GM23338 (cell line): ENCODE measurements around the gene DENND5B. TPM values are rescaled to one million over a fixed set of nuclear protein-coding genes. Genes with fewer than 3 reads are reported as not detected.

Source experiments
- ATAC-seq: fragments of 200-7000 bp; cut with Tn5 transposase; 3 replicates; pipeline ENCODE4 v1.9.1; 2020
- DNase-seq: peaks from one replicate; pipeline ENCODE4 v3.0.0-alpha.2; 2015; ENCODE audit warnings: low spot score
- H2AFZ ChIP-seq: fragments of 200-600 bp; sonication (generic); 2 replicates; pipeline ENCODE4 v1.8.0; 2016; ENCODE audit warnings: antibody characterized with exemption, mild to moderate bottlenecking, moderate library complexity
- H3F3A ChIP-seq: fragments of 200-600 bp; sonication (generic); replicated peaks from 2 replicates; pipeline ENCODE4 v1.8.0; 2017; ENCODE audit warnings: antibody characterized with exemption, mixed run types, low read depth
- H3K27ac ChIP-seq: fragments of 200-600 bp; sonication (generic); 2 replicates; pipeline ENCODE4 v1.6.1; 2016; ENCODE audit warnings: low read depth
- H3K27me3 ChIP-seq: fragments of 200-600 bp; sonication (generic); 2 replicates; pipeline ENCODE4 v1.8.0; 2016; ENCODE audit warnings: mild to moderate bottlenecking, mixed run types, moderate library complexity; ENCODE audit not compliant: insufficient read depth
- H3K36me3 ChIP-seq: fragments of 200-600 bp; sonication (generic); 2 replicates; pipeline ENCODE4 v1.8.0; 2016; ENCODE audit warnings: mild to moderate bottlenecking; ENCODE audit not compliant: insufficient read depth
- H3K4me1 ChIP-seq: fragments of 200-600 bp; sonication (generic); 2 replicates; pipeline ENCODE4 v1.8.0; 2016; ENCODE audit warnings: mild to moderate bottlenecking, moderate library complexity; ENCODE audit not compliant: insufficient read depth
- H3K4me2 ChIP-seq: fragments of 200-600 bp; sonication (generic); 2 replicates; pipeline ENCODE4 v1.7.1; 2017; ENCODE audit warnings: mixed run types
- H3K4me3 ChIP-seq: fragments of 200-600 bp; sonication (generic); 2 replicates; pipeline ENCODE4 v1.6.1; 2016; ENCODE audit warnings: mixed run types
- H3K79me2 ChIP-seq: fragments of 200-600 bp; sonication (generic); replicated peaks from 2 replicates; pipeline ENCODE4 v1.8.0; 2017; ENCODE audit warnings: mild to moderate bottlenecking; ENCODE audit not compliant: insufficient read depth
- H3K9me2 ChIP-seq: fragments of 200-600 bp; sonication (generic); 2 replicates; pipeline ENCODE4 v1.8.0; 2017; ENCODE audit not compliant: insufficient read depth
- H4K20me1 ChIP-seq: fragments of 200-600 bp; sonication (generic); replicated peaks from 2 replicates; pipeline ENCODE4 v1.8.0; 2017; ENCODE audit warnings: mild to moderate bottlenecking; ENCODE audit not compliant: insufficient read depth
- H3K27ac Mint-ChIP-seq: 2 replicates; pipeline ENCODE4 v1.8.0; 2020; ENCODE audit warnings: inconsistent platforms, mild to moderate bottlenecking, moderate library complexity, mixed read lengths
- H3K27me3 Mint-ChIP-seq: 3 replicates; pipeline ENCODE4 v1.8.0; 2022; ENCODE audit warnings: low read depth, mild to moderate bottlenecking, moderate library complexity, mixed read lengths, inconsistent platforms; ENCODE audit not compliant: insufficient read depth, poor library complexity
- H3K36me3 Mint-ChIP-seq: 3 replicates; pipeline ENCODE4 v1.8.0; 2021; ENCODE audit warnings: low read depth, mild to moderate bottlenecking, inconsistent platforms, moderate library complexity, mixed read lengths
- H3K4me1 Mint-ChIP-seq: 3 replicates; pipeline ENCODE4 v1.8.0; 2020; ENCODE audit warnings: mild to moderate bottlenecking, inconsistent platforms, mixed read lengths
- H3K4me3 Mint-ChIP-seq: 3 replicates; pipeline ENCODE4 v1.8.0; 2021; ENCODE audit warnings: moderate library complexity, mild to moderate bottlenecking, inconsistent platforms, mixed read lengths
- H3K9me3 Mint-ChIP-seq: 3 replicates; pipeline ENCODE4 v1.8.0; 2020; ENCODE audit warnings: moderate library complexity, mild to moderate bottlenecking, inconsistent platforms, mixed read lengths
- CREB1 ChIP-seq: fragments of 250-450 bp; sonication (Bioruptor Pico); IDR thresholded peaks from 2 replicates; pipeline ENCODE4 v1.5.0; 2020; ENCODE audit warnings: low read depth, mild to moderate bottlenecking, moderate library complexity
- EZH2 ChIP-seq: fragments of 200-600 bp; sonication (generic); IDR thresholded peaks from one replicate; pipeline ENCODE4 v1.8.0; 2017; ENCODE audit warnings: antibody characterized with exemption, mild to moderate bottlenecking, low read depth; ENCODE audit not compliant: unreplicated experiment
- EZH2phosphoT487 ChIP-seq: fragments of 200-600 bp; sonication (generic); IDR thresholded peaks from one replicate; pipeline ENCODE4 v1.8.1; 2018; ENCODE audit warnings: antibody characterized with exemption; ENCODE audit not compliant: unreplicated experiment
- NANOG ChIP-seq: IDR thresholded peaks from 2 replicates; pipeline ENCODE4 v1.6.1; 2016; ENCODE audit warnings: antibody characterized with exemption, borderline replicate concordance
- POLR2AphosphoS5 ChIP-seq: IDR thresholded peaks from 2 replicates; pipeline ENCODE4 v1.6.1; 2016; ENCODE audit warnings: antibody characterized with exemption, low read depth
- STAT1 ChIP-seq: IDR thresholded peaks from one replicate; pipeline ENCODE4 v1.6.1; 2016; ENCODE audit warnings: antibody characterized with exemption; ENCODE audit not compliant: unreplicated experiment
- ZNF114 ChIP-seq: fragments of 250-450 bp; sonication (Bioruptor Pico); IDR thresholded peaks from 2 replicates; pipeline ENCODE4 v1.5.0; 2020; ENCODE audit warnings: mild to moderate bottlenecking, moderate library complexity
- polyA plus RNA-seq: library from polyadenylated mRNA; unstranded; fragments of >200 nt; fragmentation: Nextera tagmentation; extraction: Ambion mirVana; gene quantifications from 2 replicates; pipeline ENCODE4 v1.2.1, GENCODE V29; 2016
- total RNA-seq: library from RNA; depleted of rRNA; stranded (reverse); fragments of >200 nt; shearing (Covaris generic); gene quantifications from 2 replicates; pipeline ENCODE4 v1.2.3, GENCODE V29; 2014
- TF ChIP-seq, protein P1 (sequence below): IDR thresholded peaks from 2 replicates; pipeline ENCODE4 v1.6.1; 2016; ENCODE audit warnings: antibody characterized with exemption
- TF ChIP-seq, protein P2 (sequence below): fragments of 250-450 bp; sonication (Bioruptor Pico); IDR thresholded peaks from 2 replicates; pipeline ENCODE4 v1.5.0; 2020; ENCODE audit warnings: mild to moderate bottlenecking, moderate library complexity

DENND5B gene
- total and polyA plus RNA-seq, 2 experiments from 2014 or later, result 6.5 to 17.2 TPM

DNA sequence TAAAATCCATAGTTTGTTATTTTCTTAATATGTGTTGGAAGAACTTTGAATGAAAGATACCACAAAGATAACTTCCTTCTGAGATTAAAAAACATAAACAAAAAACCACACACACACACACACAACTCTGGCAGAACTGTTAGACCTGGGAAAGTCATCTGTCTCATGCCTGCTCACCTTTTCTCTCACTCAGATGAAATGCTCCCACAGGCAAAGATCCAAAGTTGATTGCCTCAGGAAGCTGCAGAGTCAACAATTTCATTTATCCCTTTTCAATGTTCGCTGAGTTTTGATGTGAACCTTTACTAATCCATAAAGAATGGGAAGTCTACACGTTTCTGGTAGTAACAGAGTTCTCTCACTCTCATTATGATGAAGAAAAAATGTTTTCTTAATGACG is 112.0 kb downstream of the DENND5B start:
- Histone ChIP-seq H3K9me2 (no peaks in the 10 kb centered on the region), H3K4me2 (no peak overlapping the region), H3K36me3 (no peaks in the 10 kb centered on the region), H3F3A (no peaks in the 10 kb centered on the region; the same call in 1 of the 2 replicates), H3K4me1 (peaks cover 9% of the 10 kb centered on the region; the same call in 1 of the 2 replicates), H4K20me1 (no peaks in the 10 kb centered on the region), H3K79me2 (no peaks in the 10 kb centered on the region), H2AFZ (no peak overlapping the region), H3K4me3 (no peak overlapping the region), H3K27ac (no peak overlapping the region), H3K27me3 (no peaks in the 10 kb centered on the region)
- no peaks in the 10 kb centered on the region for H3K27me3 Mint-ChIP-seq
- no peaks in the 10 kb centered on the region for H3K9me3 Mint-ChIP-seq
- no peak for TF ChIP-seq CREB1
- TF ChIP-seq NANOG, result no peak
- TF ChIP-seq, protein P1, sequence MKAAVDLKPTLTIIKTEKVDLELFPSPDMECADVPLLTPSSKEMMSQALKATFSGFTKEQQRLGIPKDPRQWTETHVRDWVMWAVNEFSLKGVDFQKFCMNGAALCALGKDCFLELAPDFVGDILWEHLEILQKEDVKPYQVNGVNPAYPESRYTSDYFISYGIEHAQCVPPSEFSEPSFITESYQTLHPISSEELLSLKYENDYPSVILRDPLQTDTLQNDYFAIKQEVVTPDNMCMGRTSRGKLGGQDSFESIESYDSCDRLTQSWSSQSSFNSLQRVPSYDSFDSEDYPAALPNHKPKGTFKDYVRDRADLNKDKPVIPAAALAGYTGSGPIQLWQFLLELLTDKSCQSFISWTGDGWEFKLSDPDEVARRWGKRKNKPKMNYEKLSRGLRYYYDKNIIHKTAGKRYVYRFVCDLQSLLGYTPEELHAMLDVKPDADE, result no peak
- TF ChIP-seq POLR2AphosphoS5, result no peak
- TF ChIP-seq, protein P2, sequence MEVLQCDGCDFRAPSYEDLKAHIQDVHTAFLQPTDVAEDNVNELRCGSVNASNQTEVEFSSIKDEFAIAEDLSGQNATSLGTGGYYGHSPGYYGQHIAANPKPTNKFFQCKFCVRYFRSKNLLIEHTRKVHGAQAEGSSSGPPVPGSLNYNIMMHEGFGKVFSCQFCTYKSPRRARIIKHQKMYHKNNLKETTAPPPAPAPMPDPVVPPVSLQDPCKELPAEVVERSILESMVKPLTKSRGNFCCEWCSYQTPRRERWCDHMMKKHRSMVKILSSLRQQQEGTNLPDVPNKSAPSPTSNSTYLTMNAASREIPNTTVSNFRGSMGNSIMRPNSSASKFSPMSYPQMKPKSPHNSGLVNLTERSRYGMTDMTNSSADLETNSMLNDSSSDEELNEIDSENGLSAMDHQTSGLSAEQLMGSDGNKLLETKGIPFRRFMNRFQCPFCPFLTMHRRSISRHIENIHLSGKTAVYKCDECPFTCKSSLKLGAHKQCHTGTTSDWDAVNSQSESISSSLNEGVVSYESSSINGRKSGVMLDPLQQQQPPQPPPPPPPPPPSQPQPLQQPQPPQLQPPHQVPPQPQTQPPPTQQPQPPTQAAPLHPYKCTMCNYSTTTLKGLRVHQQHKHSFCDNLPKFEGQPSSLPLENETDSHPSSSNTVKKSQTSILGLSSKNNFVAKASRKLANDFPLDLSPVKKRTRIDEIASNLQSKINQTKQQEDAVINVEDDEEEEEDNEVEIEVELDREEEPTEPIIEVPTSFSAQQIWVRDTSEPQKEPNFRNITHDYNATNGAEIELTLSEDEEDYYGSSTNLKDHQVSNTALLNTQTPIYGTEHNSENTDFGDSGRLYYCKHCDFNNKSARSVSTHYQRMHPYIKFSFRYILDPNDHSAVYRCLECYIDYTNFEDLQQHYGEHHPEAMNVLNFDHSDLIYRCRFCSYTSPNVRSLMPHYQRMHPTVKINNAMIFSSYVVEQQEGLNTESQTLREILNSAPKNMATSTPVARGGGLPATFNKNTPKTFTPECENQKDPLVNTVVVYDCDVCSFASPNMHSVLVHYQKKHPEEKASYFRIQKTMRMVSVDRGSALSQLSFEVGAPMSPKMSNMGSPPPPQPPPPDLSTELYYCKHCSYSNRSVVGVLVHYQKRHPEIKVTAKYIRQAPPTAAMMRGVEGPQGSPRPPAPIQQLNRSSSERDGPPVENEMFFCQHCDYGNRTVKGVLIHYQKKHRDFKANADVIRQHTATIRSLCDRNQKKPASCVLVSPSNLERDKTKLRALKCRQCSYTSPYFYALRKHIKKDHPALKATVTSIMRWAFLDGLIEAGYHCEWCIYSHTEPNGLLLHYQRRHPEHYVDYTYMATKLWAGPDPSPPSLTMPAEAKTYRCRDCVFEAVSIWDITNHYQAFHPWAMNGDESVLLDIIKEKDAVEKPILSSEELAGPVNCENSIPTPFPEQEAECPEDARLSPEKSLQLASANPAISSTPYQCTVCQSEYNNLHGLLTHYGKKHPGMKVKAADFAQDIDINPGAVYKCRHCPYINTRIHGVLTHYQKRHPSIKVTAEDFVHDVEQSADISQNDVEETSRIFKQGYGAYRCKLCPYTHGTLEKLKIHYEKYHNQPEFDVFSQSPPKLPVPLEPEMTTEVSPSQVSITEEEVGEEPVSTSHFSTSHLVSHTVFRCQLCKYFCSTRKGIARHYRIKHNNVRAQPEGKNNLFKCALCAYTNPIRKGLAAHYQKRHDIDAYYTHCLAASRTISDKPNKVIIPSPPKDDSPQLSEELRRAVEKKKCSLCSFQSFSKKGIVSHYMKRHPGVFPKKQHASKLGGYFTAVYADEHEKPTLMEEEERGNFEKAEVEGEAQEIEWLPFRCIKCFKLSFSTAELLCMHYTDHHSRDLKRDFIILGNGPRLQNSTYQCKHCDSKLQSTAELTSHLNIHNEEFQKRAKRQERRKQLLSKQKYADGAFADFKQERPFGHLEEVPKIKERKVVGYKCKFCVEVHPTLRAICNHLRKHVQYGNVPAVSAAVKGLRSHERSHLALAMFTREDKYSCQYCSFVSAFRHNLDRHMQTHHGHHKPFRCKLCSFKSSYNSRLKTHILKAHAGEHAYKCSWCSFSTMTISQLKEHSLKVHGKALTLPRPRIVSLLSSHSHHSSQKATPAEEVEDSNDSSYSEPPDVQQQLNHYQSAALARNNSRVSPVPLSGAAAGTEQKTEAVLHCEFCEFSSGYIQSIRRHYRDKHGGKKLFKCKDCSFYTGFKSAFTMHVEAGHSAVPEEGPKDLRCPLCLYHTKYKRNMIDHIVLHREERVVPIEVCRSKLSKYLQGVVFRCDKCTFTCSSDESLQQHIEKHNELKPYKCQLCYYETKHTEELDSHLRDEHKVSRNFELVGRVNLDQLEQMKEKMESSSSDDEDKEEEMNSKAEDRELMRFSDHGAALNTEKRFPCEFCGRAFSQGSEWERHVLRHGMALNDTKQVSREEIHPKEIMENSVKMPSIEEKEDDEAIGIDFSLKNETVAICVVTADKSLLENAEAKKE (CRISPR knock-in tag), result no peak
- TF ChIP-seq ZNF114 (CRISPR knock-in tag), result no peak
- no peak for TF ChIP-seq EZH2
- no peak for TF ChIP-seq EZH2phosphoT487
- TF ChIP-seq STAT1, result no peak
- H3K27ac Mint-ChIP-seq, result no peak overlapping the region
- no peak overlapping the region for H3K4me3 Mint-ChIP-seq
- no peak for DNase-seq
- H3K36me3 Mint-ChIP-seq, result no peaks in the 10 kb centered on the region
- peaks cover 18% of the 10 kb centered on the region for H3K4me1 Mint-ChIP-seq
- no peak for ATAC-seq
